H1 (cell line): Measurements from ENCODE around the gene TADA2B. TPM values are rescaled to one million over a fixed set of nuclear protein-coding genes. Genes with fewer than 3 reads are reported as not detected.

Experiments used
- ATF3 ChIP-seq: IDR thresholded peaks from 2 replicates; pipeline ENCODE4 v1.6.1; 2011; ENCODE audit warnings: low read depth, mild to moderate bottlenecking, low read length; ENCODE audit not compliant: insufficient read depth
- EGR1 ChIP-seq: IDR thresholded peaks from 2 replicates; pipeline ENCODE4 v1.6.1; 2011; ENCODE audit warnings: low read depth, low read length, borderline replicate concordance
- GABPA ChIP-seq: IDR thresholded peaks from 2 replicates; pipeline ENCODE4 v1.6.1; 2011; ENCODE audit warnings: mild to moderate bottlenecking, low read length, moderate library complexity, borderline replicate concordance; ENCODE audit not compliant: insufficient read depth
- GTF2F1 ChIP-seq: IDR thresholded peaks from 2 replicates; pipeline ENCODE4 v1.6.1; 2012; ENCODE audit warnings: low read depth, low read length, improper control_type of control experiment, borderline replicate concordance
- KDM1A ChIP-seq: fragments of 200-600, 300-600 bp; sonication (generic); IDR thresholded peaks from 2 replicates; pipeline ENCODE4 v1.7.1; 2016; ENCODE audit warnings: mild to moderate bottlenecking, low read length, borderline replicate concordance
- SAP30 ChIP-seq: fragments of 300-600 bp; sonication (generic); IDR thresholded peaks from 2 replicates; pipeline ENCODE4 v1.7.1; 2012; ENCODE audit warnings: low read length, moderate library complexity, mild to moderate bottlenecking, inconsistent platforms; ENCODE audit not compliant: insufficient read depth, insufficient replicate concordance
- SRF ChIP-seq: IDR thresholded peaks from 2 replicates; pipeline ENCODE4 v1.6.1; 2011; ENCODE audit warnings: mild to moderate bottlenecking, low read depth, low read length, moderate library complexity
- SUZ12 ChIP-seq: fragments of 200-600 bp; sonication (generic); IDR thresholded peaks from 2 replicates; pipeline ENCODE4 v1.6.1; 2012; ENCODE audit warnings: mild to moderate bottlenecking, inconsistent platforms, low read length, moderate library complexity, mixed read lengths
- polyA plus RNA-seq, 7 experiments: library from polyadenylated mRNA; depleted of rRNA in 3 of 7; stranded (reverse) in 5 of 7; unstranded in 2 of 7; fragments of >200 nt in 5 of 7; fragments of 200-250 nt in 2 of 7; gene quantifications; 1 replicate in 5 of 7; 2 replicates in 1 of 7; 4 replicates in 1 of 7; pipeline versions ENCODE4 v1.2.1 to v1.2.3, GENCODE V29; 2011 to 2013; ENCODE audit warnings: missing spikeins in 2 of 7, mixed read lengths in 2 of 7
- total RNA-seq: library from RNA; stranded (reverse); fragmentation: NEBNext Ultra II Directional; extraction: Animal tissue kit (Norgen Biotek cat#: 25700); gene quantifications from 2 replicates; pipeline ENCODE4 v1.2.1, GENCODE V29; 2021
- TF ChIP-seq, protein P1 (sequence below): fragments of 300-600 bp; sonication (generic); IDR thresholded peaks from 2 replicates; pipeline ENCODE4 v1.7.1; 2012; ENCODE audit warnings: low read length, moderate library complexity, mild to moderate bottlenecking, inconsistent platforms; ENCODE audit not compliant: insufficient replicate concordance

TADA2B gene
- total and polyA plus RNA-seq, 2 of the 8 experiments (the other 6 are each of a cell fraction or from before 2014, with no cell fraction given) = 5.7 to 12.1 TPM

DNA sequence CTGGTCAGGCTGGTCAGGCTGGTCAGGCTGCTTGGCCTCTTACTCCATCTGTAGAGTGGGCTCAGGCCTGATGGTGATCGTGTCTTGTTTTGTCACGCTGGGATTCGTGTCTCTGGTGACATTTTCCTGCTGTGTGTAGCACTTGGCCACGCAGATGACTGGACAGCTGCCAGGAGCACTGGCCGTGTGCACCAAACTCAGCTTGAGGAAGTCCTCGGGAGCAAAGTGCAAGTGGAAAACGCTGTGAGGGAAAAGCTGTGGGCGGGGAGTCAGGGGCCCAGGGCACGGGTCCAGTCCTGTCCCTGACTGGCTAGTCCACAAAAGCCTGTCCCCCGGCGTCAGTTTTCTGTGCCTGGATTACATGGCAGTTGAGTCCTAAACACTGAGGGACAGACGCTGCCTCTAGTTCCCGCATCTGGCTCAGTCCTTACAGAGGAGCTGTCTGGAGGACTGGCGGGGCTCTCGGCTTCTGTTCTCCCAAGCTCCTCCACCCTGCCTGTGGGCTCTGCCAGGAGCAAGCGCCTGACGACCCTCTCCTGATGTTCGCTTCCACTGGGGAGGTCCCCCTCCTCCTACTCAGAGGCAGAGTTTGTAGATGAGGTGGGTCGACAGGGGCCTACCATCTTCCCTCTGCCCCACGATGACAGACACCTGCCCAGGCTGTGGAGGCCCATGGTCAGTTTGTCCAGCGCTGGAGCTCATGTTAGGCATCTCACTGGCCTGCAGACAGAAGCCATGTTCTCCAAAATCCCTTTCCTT, 60.6 kb downstream of the TADA2B start (continued):
- TF ChIP-seq, protein P1, sequence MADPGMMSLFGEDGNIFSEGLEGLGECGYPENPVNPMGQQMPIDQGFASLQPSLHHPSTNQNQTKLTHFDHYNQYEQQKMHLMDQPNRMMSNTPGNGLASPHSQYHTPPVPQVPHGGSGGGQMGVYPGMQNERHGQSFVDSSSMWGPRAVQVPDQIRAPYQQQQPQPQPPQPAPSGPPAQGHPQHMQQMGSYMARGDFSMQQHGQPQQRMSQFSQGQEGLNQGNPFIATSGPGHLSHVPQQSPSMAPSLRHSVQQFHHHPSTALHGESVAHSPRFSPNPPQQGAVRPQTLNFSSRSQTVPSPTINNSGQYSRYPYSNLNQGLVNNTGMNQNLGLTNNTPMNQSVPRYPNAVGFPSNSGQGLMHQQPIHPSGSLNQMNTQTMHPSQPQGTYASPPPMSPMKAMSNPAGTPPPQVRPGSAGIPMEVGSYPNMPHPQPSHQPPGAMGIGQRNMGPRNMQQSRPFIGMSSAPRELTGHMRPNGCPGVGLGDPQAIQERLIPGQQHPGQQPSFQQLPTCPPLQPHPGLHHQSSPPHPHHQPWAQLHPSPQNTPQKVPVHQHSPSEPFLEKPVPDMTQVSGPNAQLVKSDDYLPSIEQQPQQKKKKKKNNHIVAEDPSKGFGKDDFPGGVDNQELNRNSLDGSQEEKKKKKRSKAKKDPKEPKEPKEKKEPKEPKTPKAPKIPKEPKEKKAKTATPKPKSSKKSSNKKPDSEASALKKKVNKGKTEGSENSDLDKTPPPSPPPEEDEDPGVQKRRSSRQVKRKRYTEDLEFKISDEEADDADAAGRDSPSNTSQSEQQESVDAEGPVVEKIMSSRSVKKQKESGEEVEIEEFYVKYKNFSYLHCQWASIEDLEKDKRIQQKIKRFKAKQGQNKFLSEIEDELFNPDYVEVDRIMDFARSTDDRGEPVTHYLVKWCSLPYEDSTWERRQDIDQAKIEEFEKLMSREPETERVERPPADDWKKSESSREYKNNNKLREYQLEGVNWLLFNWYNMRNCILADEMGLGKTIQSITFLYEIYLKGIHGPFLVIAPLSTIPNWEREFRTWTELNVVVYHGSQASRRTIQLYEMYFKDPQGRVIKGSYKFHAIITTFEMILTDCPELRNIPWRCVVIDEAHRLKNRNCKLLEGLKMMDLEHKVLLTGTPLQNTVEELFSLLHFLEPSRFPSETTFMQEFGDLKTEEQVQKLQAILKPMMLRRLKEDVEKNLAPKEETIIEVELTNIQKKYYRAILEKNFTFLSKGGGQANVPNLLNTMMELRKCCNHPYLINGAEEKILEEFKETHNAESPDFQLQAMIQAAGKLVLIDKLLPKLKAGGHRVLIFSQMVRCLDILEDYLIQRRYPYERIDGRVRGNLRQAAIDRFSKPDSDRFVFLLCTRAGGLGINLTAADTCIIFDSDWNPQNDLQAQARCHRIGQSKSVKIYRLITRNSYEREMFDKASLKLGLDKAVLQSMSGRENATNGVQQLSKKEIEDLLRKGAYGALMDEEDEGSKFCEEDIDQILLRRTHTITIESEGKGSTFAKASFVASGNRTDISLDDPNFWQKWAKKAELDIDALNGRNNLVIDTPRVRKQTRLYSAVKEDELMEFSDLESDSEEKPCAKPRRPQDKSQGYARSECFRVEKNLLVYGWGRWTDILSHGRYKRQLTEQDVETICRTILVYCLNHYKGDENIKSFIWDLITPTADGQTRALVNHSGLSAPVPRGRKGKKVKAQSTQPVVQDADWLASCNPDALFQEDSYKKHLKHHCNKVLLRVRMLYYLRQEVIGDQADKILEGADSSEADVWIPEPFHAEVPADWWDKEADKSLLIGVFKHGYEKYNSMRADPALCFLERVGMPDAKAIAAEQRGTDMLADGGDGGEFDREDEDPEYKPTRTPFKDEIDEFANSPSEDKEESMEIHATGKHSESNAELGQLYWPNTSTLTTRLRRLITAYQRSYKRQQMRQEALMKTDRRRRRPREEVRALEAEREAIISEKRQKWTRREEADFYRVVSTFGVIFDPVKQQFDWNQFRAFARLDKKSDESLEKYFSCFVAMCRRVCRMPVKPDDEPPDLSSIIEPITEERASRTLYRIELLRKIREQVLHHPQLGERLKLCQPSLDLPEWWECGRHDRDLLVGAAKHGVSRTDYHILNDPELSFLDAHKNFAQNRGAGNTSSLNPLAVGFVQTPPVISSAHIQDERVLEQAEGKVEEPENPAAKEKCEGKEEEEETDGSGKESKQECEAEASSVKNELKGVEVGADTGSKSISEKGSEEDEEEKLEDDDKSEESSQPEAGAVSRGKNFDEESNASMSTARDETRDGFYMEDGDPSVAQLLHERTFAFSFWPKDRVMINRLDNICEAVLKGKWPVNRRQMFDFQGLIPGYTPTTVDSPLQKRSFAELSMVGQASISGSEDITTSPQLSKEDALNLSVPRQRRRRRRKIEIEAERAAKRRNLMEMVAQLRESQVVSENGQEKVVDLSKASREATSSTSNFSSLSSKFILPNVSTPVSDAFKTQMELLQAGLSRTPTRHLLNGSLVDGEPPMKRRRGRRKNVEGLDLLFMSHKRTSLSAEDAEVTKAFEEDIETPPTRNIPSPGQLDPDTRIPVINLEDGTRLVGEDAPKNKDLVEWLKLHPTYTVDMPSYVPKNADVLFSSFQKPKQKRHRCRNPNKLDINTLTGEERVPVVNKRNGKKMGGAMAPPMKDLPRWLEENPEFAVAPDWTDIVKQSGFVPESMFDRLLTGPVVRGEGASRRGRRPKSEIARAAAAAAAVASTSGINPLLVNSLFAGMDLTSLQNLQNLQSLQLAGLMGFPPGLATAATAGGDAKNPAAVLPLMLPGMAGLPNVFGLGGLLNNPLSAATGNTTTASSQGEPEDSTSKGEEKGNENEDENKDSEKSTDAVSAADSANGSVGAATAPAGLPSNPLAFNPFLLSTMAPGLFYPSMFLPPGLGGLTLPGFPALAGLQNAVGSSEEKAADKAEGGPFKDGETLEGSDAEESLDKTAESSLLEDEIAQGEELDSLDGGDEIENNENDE = no peak
- TF ChIP-seq ATF3 (no peak), SRF (no peak), KDM1A (no peak), GABPA (no peak), SAP30 (no peak), EGR1 (no peak), SUZ12 (no peak), GTF2F1 (no peak)
